ENCODE results near the gene TBX21. TPM values are rescaled to one million over a fixed set of nuclear protein-coding genes. Genes with fewer than 3 reads are reported as not detected.
"Not testable (repeated sequence)": the region's sequence is repeated elsewhere in the genome, so short reads cannot be mapped to it uniquely, and the experiment has no call there.

The TBX21 gene
- polyA plus RNA-seq, 4 donors = 0.07 to 0.45 (median 0.29) TPM

DNA sequence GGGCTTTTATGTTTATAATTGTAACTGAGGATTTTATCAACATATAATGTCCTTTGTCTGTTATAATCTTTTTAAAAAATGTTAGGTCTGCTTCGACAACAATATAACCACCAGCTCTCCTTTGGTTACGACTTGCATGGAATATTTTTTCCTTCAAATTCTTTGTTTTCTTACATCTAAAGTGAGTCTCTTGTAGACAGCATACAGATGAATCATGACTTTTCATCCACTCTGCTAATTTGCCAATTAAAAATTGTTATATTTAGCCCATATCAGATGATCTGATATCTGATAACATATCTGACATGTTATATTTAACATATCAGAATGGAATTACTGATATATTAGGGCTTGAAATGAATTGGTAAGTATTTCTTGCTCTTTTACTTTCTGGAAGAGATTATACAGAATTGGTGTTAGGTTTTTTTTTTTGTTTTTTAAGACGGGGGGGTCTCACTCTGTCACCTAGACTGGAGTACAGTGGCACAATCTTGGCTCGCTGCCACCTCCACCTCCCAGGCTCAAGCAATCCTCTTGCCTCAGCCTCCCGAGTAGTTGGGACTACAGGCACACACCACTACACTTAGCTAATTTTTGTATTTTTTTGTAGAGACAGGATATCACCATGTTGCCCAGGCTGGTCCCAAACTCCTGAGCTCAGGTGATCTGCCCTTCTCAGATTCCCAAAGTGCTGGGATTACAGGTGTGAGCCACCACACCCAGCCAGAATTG, 27.5 kb downstream of the TBX21 start:
- DNase-seq = no peak
- no peak for FAIRE-seq
- Histone ChIP-seq H3K36me3 (ENCODE audit: control insufficient read depth in 3 of 3, insufficient read depth in 2 of 3, low read depth in 1 of 3, low read length in 3 of 3) (no peaks in the 10 kb centered on the region), H3K4me3 (ENCODE audit: low read depth in 1 of 3, low read length in 3 of 3) (no peak overlapping the region), H3K27ac (ENCODE audit: low read depth in 1 of 3, low read length in 2 of 3) (no peak overlapping the region), H3K9me3 (ENCODE audit: control insufficient read depth in 2 of 2, insufficient read depth in 1 of 2, low read depth in 1 of 2, low read length in 1 of 2) (peaks cover 0 to 12% of the 10 kb centered on the region in 2 donors), H3K27me3 (ENCODE audit: control insufficient read depth in 3 of 3, insufficient read depth in 3 of 3, low read length in 3 of 3) (peaks cover 0 to 8% (median 0%) of the 10 kb centered on the region in 3 donors), H3K4me1 (ENCODE audit: control insufficient read depth in 3 of 3, insufficient read depth in 2 of 3, low read depth in 1 of 3, low read length in 2 of 3) (no peaks in the 10 kb centered on the region)
- 75 to 80% (median 78%) methylated on average over 5 of the region's 5 CpGs for WGBS, 3 donors

DNA sequence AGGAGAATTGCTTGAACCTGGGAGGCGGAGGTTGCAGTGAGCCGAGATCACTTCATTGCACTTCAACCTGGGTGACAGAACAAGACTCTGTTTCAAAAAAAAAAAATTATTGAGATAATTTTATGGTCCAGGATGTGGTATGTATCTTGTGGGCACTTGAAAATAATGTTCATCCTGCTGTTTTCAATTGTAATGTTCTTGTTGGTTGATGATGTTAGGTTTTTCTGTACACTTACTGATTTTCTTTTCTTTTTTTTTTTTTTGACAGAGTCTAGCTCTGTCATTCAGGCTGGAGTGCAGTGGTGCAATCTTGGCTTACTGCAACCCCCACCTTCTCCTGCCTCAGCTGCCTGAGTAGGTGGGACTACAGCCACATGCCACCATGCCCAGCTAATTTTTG, 29.7 kb downstream of the TBX21 start:
- FAIRE-seq (no peak), DNase-seq (peak in 1 of 2 donors; percentile 39)
- no peak overlapping the region for H3K4me3 ChIP-seq (ENCODE audit: low read depth in 1 of 3, low read length in 3 of 3)
- 77 to 89% (median 83%) methylated on average over 2 of the region's 2 CpGs for whole genome bisulfite sequencing, 3 donors
- peaks cover 0 to 8% of the 10 kb centered on the region in 2 donors for H3K9me3 ChIP-seq (ENCODE audit: control insufficient read depth in 2 of 2, insufficient read depth in 1 of 2, low read depth in 1 of 2, low read length in 1 of 2)
- H3K27ac ChIP-seq (ENCODE audit: low read depth in 1 of 3, low read length in 2 of 3) = no peak overlapping the region
- no peaks in the 10 kb centered on the region for H3K4me1 ChIP-seq (ENCODE audit: control insufficient read depth in 3 of 3, insufficient read depth in 2 of 3, low read depth in 1 of 3, low read length in 2 of 3)
- peaks cover 0 to 4% (median 0%) of the 10 kb centered on the region in 3 donors for H3K27me3 ChIP-seq (ENCODE audit: control insufficient read depth in 3 of 3, insufficient read depth in 3 of 3, low read length in 3 of 3)
- H3K36me3 ChIP-seq (ENCODE audit: control insufficient read depth in 3 of 3, insufficient read depth in 2 of 3, low read depth in 1 of 3, low read length in 3 of 3) = no peaks in the 10 kb centered on the region

DNA sequence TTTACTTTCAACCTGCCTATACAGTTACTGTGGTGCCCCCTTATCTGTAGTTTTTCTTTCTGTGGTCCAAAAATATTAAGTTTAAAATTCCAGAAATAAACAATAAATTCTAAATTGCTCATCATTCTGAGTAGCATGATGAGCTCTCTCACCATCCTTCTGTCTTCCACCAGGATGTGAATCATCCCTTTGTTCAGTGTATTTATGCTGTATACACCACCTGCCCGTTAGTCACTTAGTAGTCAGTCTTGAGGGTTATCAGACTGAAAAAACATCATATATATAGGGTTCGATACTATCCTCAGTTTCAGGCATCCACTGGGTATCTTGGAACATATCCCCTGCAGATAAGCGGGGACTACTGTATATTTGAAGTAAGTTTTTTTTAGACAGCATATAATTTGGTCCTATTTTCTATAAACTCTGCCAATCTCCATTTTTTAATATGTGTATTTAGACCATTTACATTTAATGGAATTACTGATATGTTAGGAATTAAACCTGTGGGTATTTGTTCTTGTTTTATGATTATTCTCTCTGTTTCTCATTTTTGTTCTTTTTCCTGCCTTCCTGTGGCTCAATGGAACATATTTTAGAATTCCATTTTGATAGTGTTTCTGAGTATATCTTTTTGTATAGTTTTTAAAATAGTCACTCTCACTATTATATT, 31.0 kb downstream of the TBX21 start:
- H3K9me3 ChIP-seq (ENCODE audit: control insufficient read depth in 2 of 2, insufficient read depth in 1 of 2, low read depth in 1 of 2, low read length in 1 of 2) = peaks cover 0 to 8% of the 10 kb centered on the region in 2 donors
- no peak for DNase-seq
- 66 to 81% (median 77%) methylated on average over 3 of the region's 3 CpGs for WGBS, 3 donors
- H3K36me3 ChIP-seq (ENCODE audit: control insufficient read depth in 3 of 3, insufficient read depth in 2 of 3, low read depth in 1 of 3, low read length in 3 of 3) = no peaks in the 10 kb centered on the region
- H3K27me3 ChIP-seq (ENCODE audit: control insufficient read depth in 3 of 3, insufficient read depth in 3 of 3, low read length in 3 of 3) = peaks cover 0 to under 1% (median 0%) of the 10 kb centered on the region in 3 donors
- H3K4me1 ChIP-seq (ENCODE audit: control insufficient read depth in 3 of 3, insufficient read depth in 2 of 3, low read depth in 1 of 3, low read length in 2 of 3) = no peaks in the 10 kb centered on the region
- no peak overlapping the region for H3K4me3 ChIP-seq (ENCODE audit: low read depth in 1 of 3, low read length in 3 of 3)
- no peak overlapping the region for H3K27ac ChIP-seq (ENCODE audit: low read depth in 1 of 3, low read length in 2 of 3)
- no peak for FAIRE-seq

DNA sequence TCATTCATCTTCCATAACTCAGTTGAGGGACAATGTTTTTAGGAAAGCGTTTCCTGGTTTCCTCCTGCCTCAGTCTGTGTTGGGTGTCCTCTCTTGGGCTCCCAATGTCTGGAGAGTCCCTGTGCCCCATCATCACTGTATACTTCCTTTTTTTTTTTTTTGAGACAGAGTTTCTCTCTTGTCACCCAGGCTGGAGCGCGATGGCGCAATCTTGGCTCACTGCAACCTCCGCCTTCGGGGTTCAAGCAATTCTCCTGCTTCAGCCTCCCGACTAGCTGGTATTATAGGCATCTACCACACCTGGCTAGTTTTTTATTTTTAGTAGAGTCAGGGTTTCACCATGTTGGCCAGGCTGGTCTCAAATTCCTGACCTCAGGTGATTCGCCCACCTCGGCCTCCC, 40.6 kb downstream of the TBX21 start:
- H3K4me1 ChIP-seq (ENCODE audit: control insufficient read depth in 3 of 3, insufficient read depth in 2 of 3, low read depth in 1 of 3, low read length in 2 of 3); FAIRE-seq; DNase-seq; H3K27ac ChIP-seq (ENCODE audit: low read depth in 1 of 3, low read length in 2 of 3); H3K36me3 ChIP-seq (ENCODE audit: control insufficient read depth in 3 of 3, insufficient read depth in 2 of 3, low read depth in 1 of 3, low read length in 3 of 3); H3K9me3 ChIP-seq (ENCODE audit: control insufficient read depth in 2 of 2, insufficient read depth in 1 of 2, low read depth in 1 of 2, low read length in 1 of 2); H3K4me3 ChIP-seq (ENCODE audit: low read depth in 1 of 3, low read length in 3 of 3): not testable (repeated sequence)
- 87 to 91% (median 88%) methylated on average over 9 of the region's 9 CpGs for WGBS, 3 donors
- H3K27me3 ChIP-seq (ENCODE audit: control insufficient read depth in 3 of 3, insufficient read depth in 3 of 3, low read length in 3 of 3) = peaks cover 0 to 49% (median 4%) of the 10 kb centered on the region in 3 donors

DNA sequence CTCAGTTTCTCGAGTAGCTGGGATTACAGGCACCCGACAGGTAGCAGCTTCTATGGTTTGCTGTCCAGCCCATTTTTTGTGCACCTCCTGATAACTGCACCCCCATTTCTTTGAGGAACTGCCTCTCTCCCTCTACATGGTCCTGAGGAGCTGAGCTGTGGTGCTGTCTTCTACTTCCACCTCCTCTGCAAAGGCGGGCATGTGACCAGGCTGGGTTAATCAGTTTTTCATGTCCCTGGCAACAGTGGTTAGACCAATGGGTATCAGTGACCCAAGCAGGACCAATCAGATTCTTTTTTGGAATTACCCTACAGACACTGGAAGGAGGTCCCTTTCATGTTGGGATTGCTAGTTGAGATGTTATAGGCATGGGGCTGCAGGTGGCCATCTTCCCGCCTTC, 41.3 kb downstream of the TBX21 start:
- H3K27ac ChIP-seq (ENCODE audit: low read depth in 1 of 3, low read length in 2 of 3) = no peak overlapping the region
- H3K9me3 ChIP-seq (ENCODE audit: control insufficient read depth in 2 of 2, insufficient read depth in 1 of 2, low read depth in 1 of 2, low read length in 1 of 2) = peaks cover 0 to 3% of the 10 kb centered on the region in 2 donors
- no peaks in the 10 kb centered on the region for H3K36me3 ChIP-seq (ENCODE audit: control insufficient read depth in 3 of 3, insufficient read depth in 2 of 3, low read depth in 1 of 3, low read length in 3 of 3)
- no peak for DNase-seq
- no peak for FAIRE-seq
- WGBS, 3 donors = 60 to 68% (median 66%) methylated on average over 4 of the region's 4 CpGs
- peaks cover 0 to 54% (median 4%) of the 10 kb centered on the region in 3 donors for H3K27me3 ChIP-seq (ENCODE audit: control insufficient read depth in 3 of 3, insufficient read depth in 3 of 3, low read length in 3 of 3)
- no peak overlapping the region for H3K4me3 ChIP-seq (ENCODE audit: low read depth in 1 of 3, low read length in 3 of 3)
- no peaks in the 10 kb centered on the region for H3K4me1 ChIP-seq (ENCODE audit: control insufficient read depth in 3 of 3, insufficient read depth in 2 of 3, low read depth in 1 of 3, low read length in 2 of 3)

DNA sequence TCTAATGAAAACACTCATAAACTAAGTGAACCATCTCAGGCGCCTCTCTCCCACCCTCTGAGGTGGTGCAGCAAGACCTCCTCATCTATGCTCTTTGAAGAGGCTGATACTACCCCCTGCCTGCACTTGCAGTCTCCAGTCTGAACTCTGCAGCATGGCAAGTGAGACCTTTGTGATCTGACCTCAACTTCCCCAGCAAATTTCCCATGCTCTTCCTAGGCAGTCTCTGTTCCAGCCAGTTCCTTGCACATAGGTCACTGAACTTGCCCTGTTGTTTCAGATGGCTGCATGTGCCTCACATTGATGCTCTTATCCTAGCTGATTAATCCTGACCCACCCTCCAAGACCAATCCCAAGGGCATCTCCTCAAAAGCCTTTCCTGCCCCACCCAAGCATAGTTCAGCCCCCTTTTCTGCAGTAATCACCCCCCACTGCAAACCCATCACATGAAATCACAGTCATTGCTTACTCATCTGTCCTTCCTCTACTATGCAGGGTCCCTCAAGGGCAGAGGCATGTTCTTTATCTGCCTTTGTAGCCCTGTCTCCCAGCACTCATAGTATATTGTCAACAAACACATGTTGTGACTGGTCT, 42.0 kb downstream of the TBX21 start:
- Histone ChIP-seq H3K4me3 (ENCODE audit: low read depth in 1 of 3, low read length in 3 of 3) (no peak overlapping the region), H3K4me1 (ENCODE audit: control insufficient read depth in 3 of 3, insufficient read depth in 2 of 3, low read depth in 1 of 3, low read length in 2 of 3) (no peaks in the 10 kb centered on the region), H3K36me3 (ENCODE audit: control insufficient read depth in 3 of 3, insufficient read depth in 2 of 3, low read depth in 1 of 3, low read length in 3 of 3) (no peaks in the 10 kb centered on the region), H3K9me3 (ENCODE audit: control insufficient read depth in 2 of 2, insufficient read depth in 1 of 2, low read depth in 1 of 2, low read length in 1 of 2) (peaks cover 0 to 3% of the 10 kb centered on the region in 2 donors), H3K27ac (ENCODE audit: low read depth in 1 of 3, low read length in 2 of 3) (no peak overlapping the region), H3K27me3 (ENCODE audit: control insufficient read depth in 3 of 3, insufficient read depth in 3 of 3, low read length in 3 of 3) (peaks cover 0 to 52% (median 4%) of the 10 kb centered on the region in 3 donors)
- DNase-seq (no peak), FAIRE-seq (no peak)
- 55 to 68% (median 68%) methylated on average over 1 of the region's 1 CpG for WGBS, 3 donors

DNA sequence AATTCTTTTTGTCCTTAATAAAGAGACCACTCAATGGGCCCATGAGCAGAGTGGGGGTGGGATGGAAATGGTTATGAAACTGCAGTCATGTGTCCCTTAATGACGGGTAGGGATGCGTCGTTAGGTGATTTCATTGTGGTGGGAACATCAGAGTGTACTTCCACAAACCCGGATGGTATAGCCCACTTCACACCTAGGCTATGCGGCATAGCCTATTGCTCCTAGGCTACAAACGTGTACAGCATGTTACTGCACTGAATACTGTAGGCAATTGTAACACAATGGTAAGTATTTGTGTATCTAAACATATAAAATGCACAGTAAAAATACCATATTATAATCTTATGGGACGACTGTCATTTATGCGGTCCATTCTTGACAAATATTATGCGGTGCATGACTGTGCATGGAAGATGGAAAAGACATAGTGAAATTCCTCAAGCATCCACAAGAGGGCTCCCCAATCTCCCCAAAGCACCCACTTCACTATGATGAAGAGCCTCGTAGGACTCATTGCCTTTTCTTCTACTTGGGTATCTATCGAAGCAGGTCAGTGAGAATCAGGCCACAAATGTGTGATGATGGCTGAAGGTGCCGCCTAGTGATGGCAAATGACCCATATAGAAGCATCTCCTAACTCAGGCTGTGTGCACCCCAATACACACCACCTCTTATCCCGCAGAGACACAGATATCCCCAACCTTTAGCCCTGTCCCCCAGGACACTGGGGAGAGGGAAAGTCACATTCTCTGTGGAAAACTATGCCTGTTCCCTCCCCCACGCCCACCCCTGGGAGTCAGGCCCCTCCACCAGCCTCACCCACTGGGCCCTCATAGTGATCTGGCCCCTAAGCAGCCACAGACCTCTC, 43.5 kb downstream of the TBX21 start:
- FAIRE-seq (no peak), DNase-seq (peak; percentile 51 to 62)
- 27 to 34% (median 28%) methylated on average over 14 of the region's 14 CpGs for WGBS, 3 donors

DNA sequence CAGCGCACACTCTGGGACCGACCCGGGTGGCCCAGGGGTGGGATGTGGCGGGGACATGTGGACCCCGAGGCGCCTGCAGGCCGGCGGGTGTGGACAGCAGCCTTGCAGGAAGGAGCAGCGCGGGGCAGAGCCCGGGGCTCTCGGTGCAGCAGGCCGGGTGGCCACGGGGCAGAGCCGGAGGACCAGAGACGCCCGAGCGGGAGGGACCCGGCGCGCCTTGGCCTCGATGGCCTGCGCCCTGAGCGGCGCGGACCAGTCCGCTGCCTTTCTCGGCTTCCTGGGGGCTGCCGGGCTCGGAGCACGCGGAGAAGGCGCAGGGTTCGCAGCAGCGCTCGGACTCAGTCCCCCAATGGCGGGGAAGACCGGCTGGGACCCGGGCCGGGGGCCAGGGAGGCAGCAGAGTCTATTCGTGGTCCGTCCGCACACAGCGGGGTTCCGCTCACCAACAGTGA, 45.2 kb downstream of the TBX21 start:
- DNase-seq = no peak
- 24 to 43% (median 31%) methylated on average over 39 to 45 of the region's 45 CpGs for WGBS, 3 donors

More for the DNA sequence above, 43.5 kb downstream of the TBX21 start:
- H3K4me1 ChIP-seq (ENCODE audit: control insufficient read depth in 3 of 3, insufficient read depth in 2 of 3, low read depth in 1 of 3, low read length in 2 of 3) = no peaks in the 10 kb centered on the region
- H3K27me3 ChIP-seq (ENCODE audit: control insufficient read depth in 3 of 3, insufficient read depth in 3 of 3, low read length in 3 of 3) = peaks cover 0 to 58% (median 4%) of the 10 kb centered on the region in 3 donors
- H3K4me3 ChIP-seq (ENCODE audit: low read depth in 1 of 3, low read length in 3 of 3) = no peak overlapping the region
- H3K27ac ChIP-seq (ENCODE audit: low read depth in 1 of 3, low read length in 2 of 3) = no peak overlapping the region
- H3K9me3 ChIP-seq (ENCODE audit: control insufficient read depth in 2 of 2, insufficient read depth in 1 of 2, low read depth in 1 of 2, low read length in 1 of 2) = peaks cover 0 to 3% of the 10 kb centered on the region in 2 donors
- H3K36me3 ChIP-seq (ENCODE audit: control insufficient read depth in 3 of 3, insufficient read depth in 2 of 3, low read depth in 1 of 3, low read length in 3 of 3) = no peaks in the 10 kb centered on the region

More for the DNA sequence above, 45.2 kb downstream of the TBX21 start:
- Histone ChIP-seq H3K27me3 (ENCODE audit: control insufficient read depth in 3 of 3, insufficient read depth in 3 of 3, low read length in 3 of 3) (peaks cover 0 to 60% (median 6%) of the 10 kb centered on the region in 3 donors), H3K4me1 (ENCODE audit: control insufficient read depth in 3 of 3, insufficient read depth in 2 of 3, low read depth in 1 of 3, low read length in 2 of 3) (no peaks in the 10 kb centered on the region), H3K9me3 (ENCODE audit: control insufficient read depth in 2 of 2, insufficient read depth in 1 of 2, low read depth in 1 of 2, low read length in 1 of 2) (no peaks in the 10 kb centered on the region), H3K36me3 (ENCODE audit: control insufficient read depth in 3 of 3, insufficient read depth in 2 of 3, low read depth in 1 of 3, low read length in 3 of 3) (no peaks in the 10 kb centered on the region), H3K4me3 (ENCODE audit: low read depth in 1 of 3, low read length in 3 of 3) (no peak overlapping the region), H3K27ac (ENCODE audit: low read depth in 1 of 3, low read length in 2 of 3) (no peak overlapping the region)
- no peak for FAIRE-seq
